IMR-90 (cell line): ENCODE results near the gene CSNK2A3. TPM values are rescaled to one million over a fixed set of nuclear protein-coding genes. Genes with fewer than 3 reads are reported as not detected.

Source experiments
- ATAC-seq: fragments of 200-7000 bp; cut with Tn5 transposase; 2 replicates; pipeline ENCODE4 v1.9.1; 2020; ENCODE audit warnings: low read depth, mild to moderate bottlenecking, moderate library complexity
- BruUV-seq: library from RNA; stranded (reverse); fragments of 400-500 nt; replicated peaks from 2 replicates; lab custom pipeline; 2021; lab: Mats Ljungman, UMichigan
- CTCF ChIA-PET: fragments of 300-600 bp; formaldehyde crosslinking; extraction: SDS; loops from one replicate; lab custom pipeline; 2021; ENCODE audit warnings: antibody characterized with exemption; lab: Yijun Ruan, JAX
- POLR2A ChIA-PET: fragments of 300-600 bp; sonication (Branson Sonifier 250); formaldehyde crosslinking; loops from one replicate; lab custom pipeline; 2022; ENCODE audit warnings: antibody characterized with exemption; ENCODE audit not compliant: unreplicated experiment; lab: Charles Lee
- DNase-seq: peaks from one replicate; pipeline ENCODE4 v3.0.0; 2013
- H2AFZ ChIP-seq: replicated peaks from 2 replicates; pipeline ENCODE3; 2013; ENCODE audit warnings: low read length, mild to moderate bottlenecking; ENCODE audit not compliant: poor library complexity
- H2AK5ac ChIP-seq: 2 replicates; pipeline ENCODE4 v1.6.1; 2013; ENCODE audit warnings: low read depth, low read length, inconsistent platforms
- H2AK9ac ChIP-seq: replicated peaks from 2 replicates; pipeline ENCODE3; 2013; ENCODE audit warnings: mild to moderate bottlenecking, low read depth, low read length, moderate library complexity; ENCODE audit not compliant: poor library complexity
- H2BK120ac ChIP-seq: 2 replicates; pipeline ENCODE4 v1.6.1; 2013; ENCODE audit warnings: low read depth, low read length, inconsistent platforms
- H2BK15ac ChIP-seq: 3 replicates; pipeline ENCODE4 v1.6.1; 2013; ENCODE audit warnings: low read depth, low read length, inconsistent platforms
- H2BK20ac ChIP-seq: 2 replicates; pipeline ENCODE4 v1.6.1; 2013; ENCODE audit warnings: low read depth, mild to moderate bottlenecking, inconsistent platforms, low read length, moderate library complexity
- H2BK5ac ChIP-seq: 2 replicates; pipeline ENCODE4 v1.6.1; 2013; ENCODE audit warnings: mild to moderate bottlenecking, low read depth, low read length, inconsistent platforms; ENCODE audit not compliant: poor library complexity, severe bottlenecking
- H3K14ac ChIP-seq: replicated peaks from 2 replicates; pipeline ENCODE4 v1.6.1; 2013; ENCODE audit warnings: low read depth, low read length, inconsistent platforms
- H3K18ac ChIP-seq: 2 replicates; pipeline ENCODE4 v1.6.1; 2013; ENCODE audit warnings: low read depth, low read length, control low read depth
- H3K23ac ChIP-seq: 2 replicates; pipeline ENCODE4 v1.6.1; 2013; ENCODE audit warnings: low read depth, low read length, inconsistent platforms
- H3K27ac ChIP-seq: 2 replicates; pipeline ENCODE4 v1.5.1; 2013; ENCODE audit warnings: mild to moderate bottlenecking, control low read depth, low read length; ENCODE audit not compliant: insufficient read depth
- H3K27me3 ChIP-seq: 2 replicates; pipeline ENCODE4 v1.6.1; 2013; ENCODE audit warnings: low read length; ENCODE audit not compliant: control insufficient read depth, insufficient read depth
- H3K36me3 ChIP-seq: 2 replicates; pipeline ENCODE4 v1.6.1; 2013; ENCODE audit warnings: low read length, mixed read lengths; ENCODE audit not compliant: control insufficient read depth, insufficient read depth
- H3K4ac ChIP-seq: 2 replicates; pipeline ENCODE4 v1.6.1; 2013; ENCODE audit warnings: low read depth, low read length, inconsistent platforms
- H3K4me1 ChIP-seq: 2 replicates; pipeline ENCODE4 v1.6.1; 2013; ENCODE audit warnings: low read length, mixed read lengths; ENCODE audit not compliant: control insufficient read depth, insufficient read depth
- H3K4me2 ChIP-seq: 2 replicates; pipeline ENCODE4 v1.6.1; 2013; ENCODE audit warnings: low read depth, mild to moderate bottlenecking, control low read depth, low read length, moderate library complexity
- H3K4me3 ChIP-seq: 2 replicates; pipeline ENCODE4 v1.5.1; 2013; ENCODE audit warnings: low read depth, mild to moderate bottlenecking, control low read depth, low read length, moderate library complexity; ENCODE audit not compliant: insufficient read depth
- H3K56ac ChIP-seq: 2 replicates; pipeline ENCODE4 v1.6.1; 2013; ENCODE audit warnings: low read length, inconsistent platforms; ENCODE audit not compliant: insufficient read depth; ENCODE audit errors: extremely low read depth
- H3K79me1 ChIP-seq, 2 experiments: 2 replicates each; pipeline ENCODE4 v1.6.1; 2013; ENCODE audit warnings: low read length in 2 of 2, inconsistent platforms in 1 of 2, low read depth in 1 of 2
- H3K9ac ChIP-seq: 2 replicates; pipeline ENCODE4 v1.6.1; 2013; ENCODE audit warnings: low read depth, low read length, control low read depth
- H3K9me1 ChIP-seq: 2 replicates; pipeline ENCODE4 v1.6.1; 2013; ENCODE audit warnings: low read length, inconsistent platforms; ENCODE audit not compliant: insufficient read depth
- H3K9me3 ChIP-seq: 2 replicates; pipeline ENCODE4 v1.6.1; 2013; ENCODE audit warnings: low read length; ENCODE audit not compliant: control insufficient read depth, insufficient read depth
- H4K20me1 ChIP-seq: 2 replicates; pipeline ENCODE4 v1.6.1; 2013; ENCODE audit warnings: low read length, inconsistent platforms; ENCODE audit not compliant: insufficient read depth
- H4K5ac ChIP-seq: 2 replicates; pipeline ENCODE4 v1.6.1; 2013; ENCODE audit warnings: mild to moderate bottlenecking, low read depth, low read length, control low read depth
- H4K8ac ChIP-seq, 2 experiments: 2 replicates each; pipeline ENCODE4 v1.6.1; 2013; ENCODE audit warnings: low read depth in 2 of 2, low read length in 2 of 2, control low read depth in 1 of 2, inconsistent platforms in 1 of 2
- H4K91ac ChIP-seq: 2 replicates; pipeline ENCODE4 v1.6.1; 2013; ENCODE audit warnings: low read depth, low read length, inconsistent platforms; ENCODE audit not compliant: insufficient read depth
- BHLHE40 ChIP-seq: fragments of 150-350 bp; IDR thresholded peaks from 2 replicates; pipeline ENCODE4 v1.6.1; 2016; ENCODE audit warnings: mild to moderate bottlenecking, low read depth, low read length
- CEBPB ChIP-seq: IDR thresholded peaks from 2 replicates; pipeline ENCODE4 v1.6.1; 2012; ENCODE audit warnings: low read depth, low read length, improper control_type of control experiment
- FOS ChIP-seq: fragments of 150-350 bp; IDR thresholded peaks from 2 replicates; pipeline ENCODE4 v1.6.1; 2016; ENCODE audit warnings: low read depth, low read length
- MAFK ChIP-seq: IDR thresholded peaks from 2 replicates; pipeline ENCODE4 v1.6.1; 2012; ENCODE audit warnings: low read depth, low read length, improper control_type of control experiment
- MAZ ChIP-seq: IDR thresholded peaks from 2 replicates; pipeline ENCODE4 v1.6.1; 2012; ENCODE audit warnings: low read depth, mild to moderate bottlenecking, low read length, improper control_type of control experiment, moderate library complexity, borderline replicate concordance
- MXI1 ChIP-seq: IDR thresholded peaks from 2 replicates; pipeline ENCODE4 v1.6.1; 2012; ENCODE audit warnings: low read depth, mild to moderate bottlenecking, low read length, moderate library complexity, borderline replicate concordance
- NFE2L2 ChIP-seq: fragments of 150-350 bp; IDR thresholded peaks from 2 replicates; pipeline ENCODE4 v1.6.1; 2016; ENCODE audit warnings: low read depth, mild to moderate bottlenecking, low read length
- POLR2A ChIP-seq: IDR thresholded peaks from 2 replicates; pipeline ENCODE4 v1.6.1; 2012; ENCODE audit warnings: mild to moderate bottlenecking, low read depth, low read length
- RAD21 ChIP-seq: IDR thresholded peaks from 2 replicates; pipeline ENCODE4 v1.6.1; 2012; ENCODE audit warnings: low read length, improper control_type of control experiment
- RFX5 ChIP-seq: IDR thresholded peaks from 2 replicates; pipeline ENCODE4 v1.8.0; 2012; ENCODE audit warnings: low read depth, mild to moderate bottlenecking, low read length, moderate library complexity
- WGBS, 2 experiments: methylation state at CpG; one replicate each; pipeline versions ENCODE4 v1.1.5 to v1.1.7; 2013; ENCODE audit warnings: missing lambda C conversion rate in 2 of 2; ENCODE audit not compliant: insufficient read length in 1 of 2; ENCODE audit errors: extremely low coverage in 2 of 2; 5-methylcytosine and 5-hydroxymethylcytosine counted together
- dilution Hi-C: fragments of 300-500 bp; cut with HindIII; formaldehyde crosslinking; loops from one replicate; pipeline ENCODE4 v1.14.3; 2018; ENCODE audit warnings: low sequenced_read_pairs; ENCODE audit not compliant: unreplicated experiment
- in situ Hi-C: fragments of 300-500 bp; cut with MboI; formaldehyde crosslinking; loops from 3 replicates; pipeline ENCODE4 v1.14.3; 2019; ENCODE audit warnings: low sequenced_read_pairs, inconsistent platforms, mixed read lengths
- intact Hi-C: fragments of 100-400 bp; cut with micrococcal nuclease; formaldehyde crosslinking; loops from 2 replicates; pipeline ENCODE4 v1.10.0; 2022
- polyA plus RNA-seq, 3 experiments: library from polyadenylated mRNA; depleted of rRNA; stranded (reverse); fragments of >200 nt; gene quantifications; 2 replicates each; pipeline ENCODE4 v1.2.3, GENCODE V29; 2012; ENCODE audit warnings: low replicate concordance in 1 of 3
- total RNA-seq: library from RNA; depleted of rRNA; stranded (reverse); fragments of >200 nt; gene quantifications from 2 replicates; pipeline ENCODE4 v1.2.3, GENCODE V29; 2012
- TF ChIP-seq, protein P1 (sequence below): conservative IDR thresholded peaks from 2 replicates; pipeline ENCODE4 v1.5.1; 2012; ENCODE audit warnings: mild to moderate bottlenecking, low read depth, low read length, improper control_type of control experiment
- TF ChIP-seq, protein P2 (sequence below): fragments of 150-350 bp; IDR thresholded peaks from 2 replicates; pipeline ENCODE4 v1.6.1; 2017; ENCODE audit warnings: mild to moderate bottlenecking, antibody characterized with exemption, low read length, low read depth

CSNK2A3 gene
- total and polyA plus RNA-seq, 2 of the 4 experiments (the other 2 are of a cell fraction) = 1.2 to 3.2 TPM

DNA sequence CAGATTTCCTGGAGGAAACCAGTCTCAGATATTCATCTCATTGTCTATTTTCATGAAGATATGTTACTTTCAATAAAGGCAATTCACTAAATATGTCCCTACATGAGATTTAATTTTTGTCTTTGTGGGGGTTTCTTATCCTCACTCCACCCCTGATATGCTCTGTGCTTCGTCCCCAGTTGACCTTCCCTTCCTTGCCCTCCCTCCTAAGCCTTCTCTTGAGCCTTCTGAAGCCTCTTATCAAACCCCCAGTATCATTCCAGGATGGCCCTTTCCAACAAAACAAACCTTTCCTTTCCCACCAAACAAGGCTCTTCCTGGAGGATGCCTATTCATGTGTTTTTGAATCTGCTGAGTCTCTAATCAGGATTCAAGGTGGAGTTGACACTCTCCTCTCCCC, 44.8 kb downstream of the CSNK2A3 start:
- no peaks in the 10 kb centered on the region for H4K20me1 ChIP-seq
- no TSS peak for BruUV-seq
- H3K4me1 ChIP-seq = no peaks in the 10 kb centered on the region
- no peak overlapping the region for H2BK5ac ChIP-seq
- no peak overlapping the region for H3K9ac ChIP-seq
- no peak overlapping the region for H2AK5ac ChIP-seq
- WGBS, 2 experiments = no CpG with 5 or more reads among the region's 1 CpG
- DNase-seq (no peak), ATAC-seq (no peak)
- dilution Hi-C loops = no loop called here
- H3K27me3 ChIP-seq = peaks cover 6% of the 10 kb centered on the region
- TF ChIP-seq MAZ (no peak), CEBPB (no peak), MXI1 (no peak), FOS (no peak), MAFK (no peak), BHLHE40 (no peak), POLR2A (no peak), RAD21 (no peak), RFX5 (no peak), NFE2L2 (no peak)
- TF ChIP-seq, protein P1, sequence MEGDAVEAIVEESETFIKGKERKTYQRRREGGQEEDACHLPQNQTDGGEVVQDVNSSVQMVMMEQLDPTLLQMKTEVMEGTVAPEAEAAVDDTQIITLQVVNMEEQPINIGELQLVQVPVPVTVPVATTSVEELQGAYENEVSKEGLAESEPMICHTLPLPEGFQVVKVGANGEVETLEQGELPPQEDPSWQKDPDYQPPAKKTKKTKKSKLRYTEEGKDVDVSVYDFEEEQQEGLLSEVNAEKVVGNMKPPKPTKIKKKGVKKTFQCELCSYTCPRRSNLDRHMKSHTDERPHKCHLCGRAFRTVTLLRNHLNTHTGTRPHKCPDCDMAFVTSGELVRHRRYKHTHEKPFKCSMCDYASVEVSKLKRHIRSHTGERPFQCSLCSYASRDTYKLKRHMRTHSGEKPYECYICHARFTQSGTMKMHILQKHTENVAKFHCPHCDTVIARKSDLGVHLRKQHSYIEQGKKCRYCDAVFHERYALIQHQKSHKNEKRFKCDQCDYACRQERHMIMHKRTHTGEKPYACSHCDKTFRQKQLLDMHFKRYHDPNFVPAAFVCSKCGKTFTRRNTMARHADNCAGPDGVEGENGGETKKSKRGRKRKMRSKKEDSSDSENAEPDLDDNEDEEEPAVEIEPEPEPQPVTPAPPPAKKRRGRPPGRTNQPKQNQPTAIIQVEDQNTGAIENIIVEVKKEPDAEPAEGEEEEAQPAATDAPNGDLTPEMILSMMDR = no peak
- TF ChIP-seq, protein P2, sequence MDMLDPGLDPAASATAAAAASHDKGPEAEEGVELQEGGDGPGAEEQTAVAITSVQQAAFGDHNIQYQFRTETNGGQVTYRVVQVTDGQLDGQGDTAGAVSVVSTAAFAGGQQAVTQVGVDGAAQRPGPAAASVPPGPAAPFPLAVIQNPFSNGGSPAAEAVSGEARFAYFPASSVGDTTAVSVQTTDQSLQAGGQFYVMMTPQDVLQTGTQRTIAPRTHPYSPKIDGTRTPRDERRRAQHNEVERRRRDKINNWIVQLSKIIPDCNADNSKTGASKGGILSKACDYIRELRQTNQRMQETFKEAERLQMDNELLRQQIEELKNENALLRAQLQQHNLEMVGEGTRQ = no peak
- no peak overlapping the region for H3K4me2 ChIP-seq
- H4K5ac ChIP-seq = no peak overlapping the region
- no peak overlapping the region for H2AK9ac ChIP-seq
- no peak overlapping the region for H3K4ac ChIP-seq
- H3K4me3 ChIP-seq = no peak overlapping the region
- H2BK120ac ChIP-seq = no peak overlapping the region
- no peak overlapping the region for H4K91ac ChIP-seq
- intact Hi-C loops = no loop called here
- H3K9me3 ChIP-seq = no peaks in the 10 kb centered on the region
- H3K79me1 ChIP-seq = no peaks in the 10 kb centered on the region
- in situ Hi-C loops = no loop called here
- H3K18ac ChIP-seq = no peak overlapping the region
- H2AFZ ChIP-seq = no peak overlapping the region
- no peak overlapping the region for H2BK20ac ChIP-seq
- ChIA-PET CTCF (no interaction called here), POLR2A (no interaction called here)
- no peak overlapping the region for H3K27ac ChIP-seq
- H3K14ac ChIP-seq = no peak overlapping the region
- no peak overlapping the region for H2BK15ac ChIP-seq
- no peak overlapping the region for H4K8ac ChIP-seq
- no peak overlapping the region for H3K23ac ChIP-seq
- H3K9me1 ChIP-seq = no peaks in the 10 kb centered on the region
- H3K56ac ChIP-seq = no peak overlapping the region
- H3K36me3 ChIP-seq = no peaks in the 10 kb centered on the region
